Measurements from ENCODE around the gene ASIC4. TPM values are rescaled to one million over a fixed set of nuclear protein-coding genes. Genes with fewer than 3 reads are reported as not detected.

Gene ASIC4
- polyA plus RNA-seq, 4 donors: 0.06 to 0.37 (median 0.19) TPM

DNA sequence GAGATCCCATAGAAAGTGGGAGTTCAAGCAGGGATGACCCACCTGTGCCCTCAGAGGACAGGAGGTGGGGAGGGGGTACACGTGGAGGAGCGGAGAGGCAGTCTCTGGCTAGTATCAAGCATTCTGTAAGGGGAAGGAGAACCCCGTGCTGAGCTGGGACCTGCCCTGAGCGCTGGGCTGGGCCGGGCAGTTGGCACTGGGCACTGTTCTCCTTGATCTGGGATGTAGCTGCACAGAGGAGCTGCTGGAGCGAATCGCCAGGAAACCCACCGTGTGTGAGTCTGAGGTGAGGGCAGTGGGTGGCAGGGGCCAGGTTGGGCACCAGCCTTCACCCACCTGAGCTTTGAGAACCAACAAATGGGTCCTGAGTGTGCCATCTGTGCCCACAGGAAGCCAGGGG lies 35.4 kb upstream of the ASIC4 start:
- no peak for DNase-seq (ENCODE audit: low read depth in 4 of 4, low spot score in 3 of 4)

GRCh38 chr2:219480004-219480403 lies 34.3 kb upstream of the ASIC4 start:
- no peak for DNase-seq (ENCODE audit: low read depth in 4 of 4, low spot score in 3 of 4)

DNA sequence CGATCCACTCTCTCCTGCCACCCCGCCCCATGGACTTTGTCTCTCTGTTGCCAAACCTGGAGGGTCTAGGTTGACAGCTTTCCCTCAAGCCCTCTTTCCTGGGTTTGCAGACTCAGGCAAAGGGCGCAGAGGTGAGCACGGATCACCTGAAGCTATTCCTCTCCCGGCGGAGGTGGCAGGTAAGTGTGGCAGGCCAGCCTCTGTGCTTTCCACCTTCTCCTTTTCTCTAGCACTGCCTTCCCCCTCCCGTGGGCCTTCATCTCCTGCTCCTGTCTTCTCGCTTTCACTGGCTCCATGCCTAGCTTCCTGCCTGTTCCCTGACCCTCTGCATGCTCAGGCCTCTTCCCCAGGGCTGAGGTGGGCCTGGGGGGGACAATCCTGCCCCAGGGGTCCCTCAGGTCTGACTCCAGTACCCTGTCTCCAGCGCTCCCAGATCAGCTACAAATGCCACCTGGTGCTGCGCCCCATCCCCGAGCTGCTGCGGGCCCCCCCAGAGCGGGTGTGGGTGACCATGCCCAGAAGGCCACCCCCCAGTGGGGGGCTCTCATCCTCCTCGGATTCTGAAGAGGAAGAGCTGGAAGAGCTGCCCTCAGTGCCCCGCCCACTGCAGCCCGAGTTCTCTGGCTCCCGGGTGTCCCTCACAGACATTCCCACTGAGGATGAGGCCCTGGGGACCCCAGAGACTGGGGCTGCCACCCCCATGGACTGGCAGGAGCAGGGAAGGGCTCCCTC lies 31.4 kb upstream of the ASIC4 start:
- no peak for DNase-seq (ENCODE audit: low read depth in 4 of 4, low spot score in 3 of 4)

DNA sequence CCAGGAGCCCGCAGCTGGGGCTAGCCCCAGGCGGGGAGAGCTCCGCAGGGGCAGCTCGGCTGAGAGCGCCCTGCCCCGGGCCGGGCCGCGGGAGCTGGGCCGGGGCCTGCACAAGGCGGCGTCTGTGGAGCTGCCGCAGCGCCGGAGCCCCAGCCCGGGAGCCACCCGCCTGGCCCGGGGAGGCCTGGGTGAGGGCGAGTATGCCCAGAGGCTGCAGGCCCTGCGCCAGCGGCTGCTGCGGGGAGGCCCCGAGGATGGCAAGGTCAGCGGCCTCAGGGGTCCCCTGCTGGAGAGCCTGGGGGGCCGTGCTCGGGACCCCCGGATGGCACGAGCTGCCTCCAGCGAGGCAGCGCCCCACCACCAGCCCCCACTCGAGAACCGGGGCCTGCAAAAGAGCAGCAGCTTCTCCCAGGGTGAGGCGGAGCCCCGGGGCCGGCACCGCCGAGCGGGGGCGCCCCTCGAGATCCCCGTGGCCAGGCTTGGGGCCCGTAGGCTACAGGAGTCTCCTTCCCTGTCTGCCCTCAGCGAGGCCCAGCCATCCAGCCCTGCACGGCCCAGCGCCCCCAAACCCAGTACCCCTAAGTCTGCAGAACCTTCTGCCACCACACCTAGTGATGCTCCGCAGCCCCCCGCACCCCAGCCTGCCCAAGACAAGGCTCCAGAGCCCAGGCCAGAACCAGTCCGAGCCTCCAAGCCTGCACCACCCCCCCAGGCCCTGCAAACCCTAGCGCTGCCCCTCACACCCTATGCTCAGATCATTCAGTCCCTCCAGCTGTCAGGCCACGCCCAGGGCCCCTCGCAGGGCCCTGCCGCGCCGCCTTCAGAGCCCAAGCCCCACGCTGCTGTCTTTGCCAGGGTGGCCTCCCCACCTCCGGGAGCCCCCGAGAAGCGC lies 30.6 kb upstream of the ASIC4 start:
- no peak for DNase-seq (ENCODE audit: low read depth in 4 of 4, low spot score in 3 of 4)

DNA sequence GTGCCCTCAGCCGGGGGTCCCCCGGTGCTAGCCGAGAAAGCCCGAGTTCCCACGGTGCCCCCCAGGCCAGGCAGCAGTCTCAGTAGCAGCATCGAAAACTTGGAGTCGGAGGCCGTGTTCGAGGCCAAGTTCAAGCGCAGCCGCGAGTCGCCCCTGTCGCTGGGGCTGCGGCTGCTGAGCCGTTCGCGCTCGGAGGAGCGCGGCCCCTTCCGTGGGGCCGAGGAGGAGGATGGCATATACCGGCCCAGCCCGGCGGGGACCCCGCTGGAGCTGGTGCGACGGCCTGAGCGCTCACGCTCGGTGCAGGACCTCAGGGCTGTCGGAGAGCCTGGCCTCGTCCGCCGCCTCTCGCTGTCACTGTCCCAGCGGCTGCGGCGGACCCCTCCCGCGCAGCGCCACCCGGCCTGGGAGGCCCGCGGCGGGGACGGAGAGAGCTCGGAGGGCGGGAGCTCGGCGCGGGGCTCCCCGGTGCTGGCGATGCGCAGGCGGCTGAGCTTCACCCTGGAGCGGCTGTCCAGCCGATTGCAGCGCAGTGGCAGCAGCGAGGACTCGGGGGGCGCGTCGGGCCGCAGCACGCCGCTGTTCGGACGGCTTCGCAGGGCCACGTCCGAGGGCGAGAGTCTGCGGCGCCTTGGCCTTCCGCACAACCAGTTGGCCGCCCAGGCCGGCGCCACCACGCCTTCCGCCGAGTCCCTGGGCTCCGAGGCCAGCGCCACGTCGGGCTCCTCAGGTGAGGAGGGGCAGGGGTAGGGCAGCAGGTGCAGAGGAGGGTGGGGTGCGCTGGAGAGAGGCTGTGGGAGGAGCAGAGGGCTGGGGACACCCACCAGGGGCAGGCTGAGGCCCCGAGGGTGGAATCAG lies 29.7 kb upstream of the ASIC4 start:
- DNase-seq (ENCODE audit: low read depth in 4 of 4, low spot score in 3 of 4): no peak

DNA sequence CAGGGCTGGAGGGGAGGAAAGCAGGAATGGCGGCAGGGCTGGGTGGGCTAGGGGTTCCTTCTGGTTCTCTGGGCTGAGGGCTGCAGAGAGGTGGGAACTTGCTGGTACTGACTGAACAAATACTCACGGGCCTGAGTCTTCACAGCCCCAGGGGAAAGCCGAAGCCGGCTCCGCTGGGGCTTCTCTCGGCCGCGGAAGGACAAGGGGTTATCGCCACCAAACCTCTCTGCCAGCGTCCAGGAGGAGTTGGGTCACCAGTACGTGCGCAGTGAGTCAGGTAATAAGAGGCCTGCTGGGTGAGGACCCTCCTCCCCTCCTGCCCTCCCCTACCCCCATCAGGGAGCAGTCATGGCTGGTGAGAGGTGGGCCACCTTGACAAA lies 29.1 kb upstream of the ASIC4 start:
- no peak for DNase-seq (ENCODE audit: low read depth in 4 of 4, low spot score in 3 of 4)

DNA sequence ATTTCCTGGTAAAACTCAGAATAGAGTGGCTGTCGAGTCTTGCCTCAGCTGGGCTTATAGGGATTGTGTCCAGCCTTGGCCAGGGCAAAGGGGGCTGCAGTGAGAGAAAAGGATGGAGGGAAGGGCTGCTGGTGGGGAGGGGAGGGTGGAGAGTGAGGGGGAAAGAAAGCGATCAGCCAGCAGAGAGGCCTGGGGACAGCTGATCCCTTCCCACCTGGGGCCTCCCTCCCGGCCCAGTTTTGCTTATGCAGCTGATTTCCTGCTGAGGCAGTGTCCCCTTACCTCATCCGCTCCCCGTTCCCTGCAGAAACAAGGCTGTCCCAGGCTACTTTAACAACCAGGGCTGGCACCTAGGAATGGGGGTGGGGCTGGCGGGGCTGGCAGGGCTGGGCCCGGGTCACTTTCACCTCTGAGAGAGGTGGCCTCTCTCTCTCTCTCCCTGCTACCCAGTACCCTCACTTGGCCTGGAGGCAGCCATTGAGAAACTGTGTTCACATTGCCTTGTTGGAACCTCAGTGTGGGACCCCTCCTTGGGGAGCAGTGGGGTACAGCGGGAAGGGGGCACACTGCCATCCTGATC lies 27.8 kb upstream of the ASIC4 start:
- no peak for DNase-seq (ENCODE audit: low read depth in 4 of 4, low spot score in 3 of 4)

DNA sequence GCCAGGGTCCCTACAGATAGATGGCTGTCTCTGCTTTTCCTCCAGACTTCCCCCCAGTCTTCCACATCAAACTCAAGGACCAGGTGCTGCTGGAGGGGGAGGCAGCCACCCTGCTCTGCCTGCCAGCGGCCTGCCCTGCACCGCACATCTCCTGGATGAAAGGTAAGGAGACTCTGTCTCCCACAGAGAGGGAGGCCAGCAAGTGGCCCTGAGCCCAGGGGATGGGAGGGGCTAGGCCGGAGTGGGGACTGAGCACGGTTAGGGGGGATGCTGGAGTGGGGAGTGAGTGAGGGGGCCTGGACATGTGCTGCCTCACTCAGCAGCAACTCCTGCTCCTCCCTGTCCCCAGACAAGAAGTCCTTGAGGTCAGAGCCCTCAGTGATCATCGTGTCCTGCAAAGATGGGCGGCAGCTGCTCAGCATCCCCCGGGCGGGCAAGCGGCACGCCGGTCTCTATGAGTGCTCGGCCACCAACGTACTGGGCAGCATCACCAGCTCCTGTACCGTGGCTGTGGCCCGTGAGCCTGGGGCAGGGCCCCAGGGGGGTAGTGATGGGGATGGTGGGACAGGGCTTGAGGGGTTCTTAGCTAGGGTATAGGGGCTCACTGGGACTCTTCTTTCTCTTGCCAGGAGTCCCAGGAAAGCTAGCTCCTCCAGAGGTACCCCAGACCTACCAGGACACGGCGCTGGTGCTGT lies 26.0 kb upstream of the ASIC4 start:
- no peak for DNase-seq (ENCODE audit: low read depth in 4 of 4, low spot score in 3 of 4)

DNA sequence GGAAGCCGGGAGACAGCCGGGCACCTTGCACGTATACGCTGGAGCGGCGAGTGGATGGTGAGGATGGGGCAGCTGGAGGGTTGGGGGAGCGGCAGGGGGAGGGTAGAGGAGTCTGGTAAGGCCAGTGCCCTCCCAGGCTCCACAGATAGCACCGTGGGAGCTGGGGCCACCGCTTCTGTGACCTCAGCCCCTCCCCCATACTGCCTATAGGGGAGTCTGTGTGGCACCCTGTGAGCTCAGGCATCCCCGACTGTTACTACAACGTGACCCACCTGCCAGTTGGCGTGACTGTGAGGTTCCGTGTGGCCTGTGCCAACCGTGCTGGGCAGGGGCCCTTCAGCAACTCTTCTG lies 25.5 kb upstream of the ASIC4 start:
- DNase-seq (ENCODE audit: low read depth in 4 of 4, low spot score in 3 of 4): no peak

DNA sequence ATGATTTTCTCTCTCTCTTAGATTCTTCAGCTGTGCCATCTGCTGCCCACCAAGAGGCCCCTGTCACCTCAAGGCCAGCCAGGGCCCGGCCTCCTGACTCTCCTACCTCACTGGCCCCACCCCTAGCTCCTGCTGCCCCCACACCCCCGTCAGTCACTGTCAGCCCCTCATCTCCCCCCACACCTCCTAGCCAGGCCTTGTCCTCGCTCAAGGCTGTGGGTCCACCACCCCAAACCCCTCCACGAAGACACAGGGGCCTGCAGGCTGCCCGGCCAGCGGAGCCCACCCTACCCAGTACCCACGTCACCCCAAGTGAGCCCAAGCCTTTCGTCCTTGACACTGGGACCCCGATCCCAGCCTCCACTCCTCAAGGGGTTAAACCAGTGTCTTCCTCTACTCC lies 25.0 kb upstream of the ASIC4 start:
- DNase-seq (ENCODE audit: low read depth in 4 of 4, low spot score in 3 of 4): no peak

GRCh38 chr2:219490186-219490585 lies 24.1 kb upstream of the ASIC4 start:
- no peak for DNase-seq (ENCODE audit: low read depth in 4 of 4, low spot score in 3 of 4)

GRCh38 chr2:219490600-219491130 lies 23.6 kb upstream of the ASIC4 start:
- DNase-seq (ENCODE audit: low read depth in 4 of 4, low spot score in 3 of 4): no peak

DNA sequence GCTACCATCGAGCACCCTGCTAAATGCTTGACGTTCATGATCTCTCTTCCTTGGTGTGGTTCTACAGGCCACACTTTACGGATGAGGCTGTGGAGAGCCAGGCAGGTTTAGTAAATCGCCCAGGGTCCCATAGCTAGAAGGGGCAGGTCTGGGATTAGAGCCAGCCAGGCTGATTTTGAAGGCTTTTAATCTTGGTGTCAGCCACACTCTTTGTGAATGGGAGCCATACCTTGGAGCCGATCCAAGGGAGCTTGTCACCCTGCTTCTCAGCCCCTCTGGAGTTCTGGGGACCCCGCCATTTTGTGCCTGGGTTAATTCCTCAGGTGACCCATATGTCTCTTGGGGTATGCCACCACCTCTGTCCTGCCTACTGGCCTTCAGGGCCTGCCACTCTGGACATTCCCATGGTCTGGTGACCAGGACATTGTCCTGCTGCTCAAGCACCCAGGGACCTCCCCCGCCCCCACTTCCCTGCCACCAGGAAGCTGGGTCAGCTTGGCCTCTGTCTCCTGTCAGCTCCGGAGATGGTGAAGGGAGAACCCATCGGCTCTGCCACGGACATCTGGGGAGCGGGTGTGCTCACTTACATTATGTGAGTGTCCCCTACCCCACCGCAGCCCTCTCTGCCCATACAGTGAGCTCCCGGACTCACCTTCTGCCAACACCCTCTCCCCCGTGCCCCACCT lies 22.9 kb upstream of the ASIC4 start:
- DNase-seq (ENCODE audit: low read depth in 4 of 4, low spot score in 3 of 4): no peak

GRCh38 chr2:219492575-219492974 lies 21.7 kb upstream of the ASIC4 start:
- no peak for DNase-seq (ENCODE audit: low read depth in 4 of 4, low spot score in 3 of 4)

GRCh38 chr2:219493086-219493485 lies 21.2 kb upstream of the ASIC4 start:
- no peak for DNase-seq (ENCODE audit: low read depth in 4 of 4, low spot score in 3 of 4)

DNA sequence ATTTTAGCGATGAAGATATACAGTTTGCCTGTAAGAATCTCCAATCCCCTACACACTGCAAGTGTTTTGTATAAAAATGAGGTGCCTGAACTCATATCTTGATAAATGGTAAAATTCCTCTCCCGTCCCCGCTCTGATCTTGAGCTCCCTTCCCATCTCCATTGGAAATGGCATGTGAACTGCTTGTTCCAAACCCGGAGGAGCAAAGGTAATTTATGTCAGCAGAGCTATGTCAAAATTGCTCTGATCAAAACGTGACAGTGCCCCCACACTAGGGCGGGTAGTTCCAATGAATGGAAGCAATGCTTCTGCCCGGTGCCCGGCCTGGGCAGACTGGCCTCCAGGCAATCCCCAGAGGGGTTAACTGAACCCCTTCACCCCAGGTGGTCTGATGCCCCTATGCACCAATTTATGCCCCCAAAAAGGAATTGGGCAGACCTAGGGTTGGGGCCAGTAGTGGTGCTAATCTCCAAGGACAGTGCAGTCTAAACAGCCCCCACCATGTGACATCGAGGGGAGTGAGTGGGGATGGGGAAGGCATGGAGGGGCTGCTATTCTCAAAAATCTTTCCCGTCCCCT lies 19.2 kb upstream of the ASIC4 start:
- no peak for DNase-seq (ENCODE audit: low read depth in 4 of 4, low spot score in 3 of 4)

GRCh38 chr2:219495531-219496122 lies 18.7 kb upstream of the ASIC4 start:
- no peak for DNase-seq (ENCODE audit: low read depth in 4 of 4, low spot score in 3 of 4)

- no peak for DNase-seq (ENCODE audit: low read depth in 4 of 4, low spot score in 3 of 4)
Observed at GRCh38 chr2:219496247-219496824, 17.9 kb upstream of the ASIC4 start.

All from left renal pelvis (tissue), 4 donors.